NCI-H2029 (cell line): ENCODE results near the gene GLG1.

Source experiments
- DNase-seq: peaks from one replicate; lab custom pipeline; 2025; lab: John Stamatoyannopoulos, UW

GLG1 gene

GRCh38 chr16:74472540-74472939 is 134.4 kb downstream of the GLG1 start:
- DNase-seq, result no peak

GRCh38 chr16:74472010-74472409 is 134.9 kb downstream of the GLG1 start:
- no peak for DNase-seq

DNA sequence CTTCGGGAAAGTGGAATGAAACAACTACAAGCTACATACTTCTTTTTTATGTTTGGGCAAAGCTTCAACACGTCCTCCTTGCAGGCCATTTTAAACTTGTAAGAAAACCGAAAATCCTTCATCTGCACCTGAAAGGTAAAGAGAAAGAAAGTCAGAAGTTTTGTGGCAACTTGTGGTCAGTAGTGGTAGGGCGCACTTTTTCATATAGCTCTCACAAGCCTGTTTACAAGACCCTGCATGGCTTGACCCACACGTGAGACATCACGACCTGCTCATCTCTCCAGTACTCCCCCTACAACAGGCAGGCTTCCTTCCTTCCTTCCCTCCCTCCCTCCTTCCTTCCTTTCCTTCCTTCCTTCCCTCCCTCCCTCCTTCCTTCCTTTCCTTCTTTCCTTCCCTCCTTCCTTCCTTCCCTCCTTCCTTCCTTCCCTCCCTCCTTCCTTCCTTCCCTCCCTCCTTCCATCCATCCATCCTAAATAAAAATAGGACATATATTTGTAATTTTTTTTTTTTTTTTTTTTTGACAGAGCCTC is 136.9 kb downstream of the GLG1 start:
- no peak for DNase-seq

DNA sequence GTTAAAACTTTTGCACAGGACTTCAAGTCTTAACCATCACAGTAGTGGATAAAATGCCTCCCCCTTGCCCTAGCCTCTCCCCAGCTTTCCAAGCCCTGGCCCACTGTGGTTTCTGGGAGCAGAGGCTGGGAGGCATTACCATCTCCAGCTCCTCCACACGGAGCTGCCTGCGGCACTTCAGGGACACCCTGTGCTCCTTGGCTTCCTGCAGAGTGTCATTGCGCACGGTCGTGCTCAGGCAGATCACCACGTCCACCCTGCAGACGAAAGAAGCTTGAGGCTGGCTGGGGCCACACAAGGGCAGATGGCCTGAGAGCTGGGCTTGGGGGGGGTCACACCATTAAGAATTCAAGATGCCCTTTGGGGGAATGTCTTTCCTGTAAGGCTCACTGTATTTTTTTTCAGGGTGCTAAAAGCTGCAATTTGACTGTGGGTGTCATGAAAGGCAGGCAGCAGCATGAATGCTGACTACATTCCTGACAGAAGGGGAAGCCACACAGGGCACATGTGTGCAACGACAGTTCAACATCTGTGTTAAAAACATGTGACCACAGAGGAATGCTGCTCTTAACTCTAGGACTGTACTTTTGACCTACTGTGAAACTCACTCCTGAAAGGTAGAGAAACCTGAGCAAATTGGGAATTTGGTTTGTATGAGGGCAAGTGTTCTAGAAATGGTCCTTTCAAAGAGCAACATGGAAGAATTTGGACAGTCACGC is 137.9 kb downstream of the GLG1 start:
- no peak for DNase-seq

DNA sequence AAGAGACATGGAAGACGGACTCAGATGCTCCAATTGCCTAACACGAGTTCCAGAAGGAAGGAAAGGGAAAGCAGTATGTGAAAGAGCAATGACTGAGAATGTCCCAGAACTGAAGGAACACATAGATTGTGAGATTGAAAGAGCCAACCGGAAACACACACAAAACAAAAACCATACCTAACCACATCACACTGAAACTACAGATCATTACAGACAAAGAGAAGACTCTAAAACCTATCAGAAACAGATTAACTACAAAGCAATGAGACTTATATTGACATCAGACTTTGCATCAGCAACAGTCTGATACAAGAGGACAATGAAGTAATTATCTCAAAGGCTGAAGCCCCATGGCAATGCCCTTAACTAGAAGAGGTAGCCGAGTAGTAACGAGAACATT is 140.0 kb downstream of the GLG1 start:
- DNase-seq, result no peak

- DNase-seq, result no peak
These were observed 140.8 kb downstream of the GLG1 start for GRCh38 chr16:74465851-74466685.

DNA sequence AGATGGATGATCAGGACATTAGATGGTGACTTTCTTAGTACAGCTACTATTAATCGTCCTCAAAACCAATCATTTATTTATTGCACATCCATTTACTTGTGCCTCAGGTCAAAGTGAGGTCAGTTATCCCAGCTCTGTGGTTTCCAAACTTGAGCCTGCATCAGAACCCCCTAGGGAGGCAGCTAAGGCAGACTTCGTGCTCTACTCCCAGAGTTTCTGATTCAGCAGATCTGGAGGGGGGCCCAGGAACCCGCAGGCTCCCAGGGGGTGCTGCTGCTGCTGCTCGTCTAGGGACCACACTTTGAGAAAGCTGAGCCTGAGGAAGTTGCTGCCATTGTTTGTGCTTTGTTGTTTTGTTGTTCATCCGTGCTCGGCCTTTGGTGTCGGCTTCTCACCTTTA is 141.6 kb downstream of the GLG1 start:
- DNase-seq, result no peak

GRCh38 chr16:74463888-74464287 is 143.0 kb downstream of the GLG1 start:
- no peak for DNase-seq

GRCh38 chr16:74462361-74462760 is 144.6 kb downstream of the GLG1 start:
- DNase-seq, result no peak

DNA sequence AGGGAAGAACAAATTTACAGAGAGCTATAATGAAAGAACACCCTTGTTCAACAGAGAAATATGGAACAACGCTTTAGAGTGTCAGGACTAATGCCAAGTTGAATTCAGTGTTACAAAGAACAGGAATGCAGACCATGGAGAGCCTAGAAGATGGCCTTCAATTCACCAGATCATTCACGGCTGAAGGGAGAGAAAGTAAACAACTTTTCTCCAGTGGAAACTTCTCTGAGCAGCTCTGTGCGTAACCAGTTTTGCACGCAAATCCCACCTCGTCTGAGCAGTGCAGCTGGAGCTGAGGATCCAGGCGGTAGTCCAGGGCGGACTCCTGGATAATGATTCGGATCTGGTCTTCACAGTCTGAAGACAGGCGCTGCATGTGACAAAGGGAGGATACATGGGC is 145.1 kb downstream of the GLG1 start:
- DNase-seq, result no peak

- DNase-seq, result no peak
These were observed 146.4 kb downstream of the GLG1 start for GRCh38 chr16:74460542-74460941.

DNA sequence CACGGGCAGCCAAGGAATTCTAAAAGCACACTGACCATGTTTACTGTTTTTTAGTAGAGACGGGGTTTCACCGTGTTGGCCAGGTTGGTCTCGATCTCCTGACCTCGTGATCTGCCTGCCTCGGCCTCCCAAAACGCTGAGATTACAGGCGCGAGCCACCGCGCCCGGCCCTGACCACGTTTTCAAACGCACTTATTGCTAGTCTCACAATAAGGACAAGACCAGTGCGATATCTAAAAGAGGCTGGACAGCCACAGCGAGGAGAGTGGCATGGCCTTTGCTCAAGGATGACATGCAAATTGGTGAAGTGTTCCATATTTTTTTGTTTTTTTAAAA is 150.7 kb downstream of the GLG1 start:
- DNase-seq, result no peak

DNA sequence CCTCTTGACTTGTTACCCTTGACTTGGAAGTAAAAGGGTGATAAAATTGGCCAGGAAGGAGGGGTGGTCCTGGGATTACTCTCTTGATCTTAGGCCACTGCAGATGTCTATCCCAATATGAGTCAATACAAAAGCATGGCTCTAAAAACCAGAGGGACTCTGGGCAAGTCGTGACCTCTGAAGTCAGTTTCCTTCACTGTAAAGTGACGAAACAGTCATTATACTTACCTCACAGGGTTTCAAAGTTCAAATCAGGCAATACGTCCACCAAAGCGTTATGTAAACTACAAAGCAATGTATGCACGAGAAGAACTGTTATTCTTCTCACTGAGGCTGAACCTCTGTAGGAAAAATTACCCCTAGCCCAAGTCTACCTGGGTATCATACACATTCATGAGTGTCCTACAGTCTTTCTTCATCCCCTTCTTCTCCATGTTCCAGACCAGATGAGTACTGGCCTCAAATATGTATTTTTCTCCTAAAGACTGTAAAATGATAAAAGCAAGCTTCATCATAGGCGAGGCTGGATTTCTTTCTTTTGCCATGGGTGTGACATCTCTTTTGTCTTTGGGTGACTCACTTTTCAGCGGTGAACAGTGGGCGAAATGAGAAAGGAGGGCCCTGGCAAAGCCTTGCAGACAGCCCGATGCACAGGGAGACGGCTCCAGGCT is 151.2 kb downstream of the GLG1 start:
- no peak for DNase-seq

DNA sequence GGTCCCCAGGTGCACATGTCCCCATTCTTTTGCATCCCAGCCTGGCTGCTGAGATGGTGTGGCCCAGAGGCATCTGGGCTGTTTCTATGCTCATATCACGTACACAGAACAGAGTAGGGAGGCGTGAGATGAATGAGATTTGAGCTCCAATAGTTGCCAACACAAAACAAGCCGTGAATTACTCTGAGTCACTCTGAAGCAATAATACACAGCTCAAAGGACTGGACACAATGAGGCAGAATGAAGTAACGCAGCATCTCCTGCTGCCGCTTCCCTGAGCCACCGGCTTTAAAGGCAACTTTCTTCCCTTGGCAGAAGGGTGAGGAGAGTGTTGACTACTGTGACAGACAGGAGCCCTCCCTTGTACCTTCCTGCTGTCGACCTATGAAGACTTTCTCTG is 151.7 kb downstream of the GLG1 start:
- DNase-seq, result no peak

GRCh38 chr16:74451951-74452758 is 154.8 kb downstream of the GLG1 start:
- DNase-seq, result no peak

DNA sequence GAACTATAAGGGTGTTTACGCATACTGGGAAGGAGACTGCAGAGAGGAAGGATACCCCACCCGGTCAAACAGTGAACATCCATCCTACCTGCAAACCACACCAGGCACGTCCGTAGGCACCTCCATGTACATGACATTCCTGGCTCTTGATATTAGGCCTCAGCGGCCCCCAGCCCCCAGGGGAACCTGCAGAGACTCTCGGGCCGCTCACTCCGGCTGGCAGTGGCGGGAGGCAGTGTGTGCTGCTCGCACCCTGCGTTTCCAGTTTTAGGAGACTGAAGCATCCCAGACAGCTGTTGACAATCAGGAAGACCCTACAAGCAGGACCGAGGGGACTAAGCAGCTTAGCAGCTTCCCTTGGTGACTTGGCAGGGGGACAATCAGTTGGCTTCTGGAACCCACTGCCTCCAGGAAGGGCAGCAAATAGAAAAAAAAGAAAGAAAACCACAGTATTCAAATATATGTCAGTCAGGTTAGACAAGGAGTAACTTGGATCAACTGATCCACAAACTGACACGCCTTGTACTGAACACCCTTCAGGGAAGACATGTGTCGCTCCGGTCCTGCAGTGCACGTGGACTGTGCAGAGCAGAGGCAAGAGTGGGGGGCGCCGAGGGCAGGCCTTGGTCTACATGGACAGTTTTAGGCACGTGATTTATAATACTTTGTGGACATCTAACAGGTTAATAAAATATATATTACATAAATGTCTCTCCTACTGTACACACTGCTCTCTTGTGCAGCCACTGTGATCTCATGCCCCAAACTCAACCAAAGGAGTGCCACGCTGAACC is 155.8 kb downstream of the GLG1 start:
- DNase-seq, result no peak

GRCh38 chr16:74450236-74450635 is 156.7 kb downstream of the GLG1 start:
- DNase-seq, result no peak

GRCh38 chr16:74449470-74449869 is 157.4 kb downstream of the GLG1 start:
- DNase-seq, result no peak

- DNase-seq, result no peak
These were observed 157.9 kb downstream of the GLG1 start for GRCh38 chr16:74448990-74449389.

DNA sequence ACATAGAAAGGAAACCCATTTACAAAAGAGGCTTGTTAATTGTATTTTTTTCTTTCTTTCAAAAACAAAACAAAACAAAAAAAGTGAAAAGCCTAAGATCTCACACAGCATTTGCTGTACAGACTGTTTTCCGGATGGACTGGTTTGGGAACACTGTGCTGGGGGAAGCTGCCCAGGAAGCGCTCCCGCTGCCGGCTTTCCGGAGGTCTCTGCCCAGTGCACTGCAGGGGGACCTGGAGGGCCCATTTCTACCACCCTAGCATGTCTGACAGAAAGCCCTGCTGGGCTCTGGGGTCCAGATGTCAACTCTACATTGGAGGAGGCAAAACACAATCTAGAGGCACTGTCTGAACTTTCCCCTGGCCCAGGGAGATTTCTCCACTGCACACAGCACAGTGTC is 159.3 kb downstream of the GLG1 start:
- DNase-seq, result no peak

GRCh38 chr16:74446866-74447265 is 160.0 kb downstream of the GLG1 start:
- DNase-seq, result no peak
